ENCODE results near the gene POLR2B.
A peak's percentile ranks its signal among the peaks of the same experiment; 100 is the strongest.
"Not testable (repeated sequence)": the region's sequence is repeated elsewhere in the genome, so short reads cannot be mapped to it uniquely, and the experiment has no call there.

POLR2B gene

DNA sequence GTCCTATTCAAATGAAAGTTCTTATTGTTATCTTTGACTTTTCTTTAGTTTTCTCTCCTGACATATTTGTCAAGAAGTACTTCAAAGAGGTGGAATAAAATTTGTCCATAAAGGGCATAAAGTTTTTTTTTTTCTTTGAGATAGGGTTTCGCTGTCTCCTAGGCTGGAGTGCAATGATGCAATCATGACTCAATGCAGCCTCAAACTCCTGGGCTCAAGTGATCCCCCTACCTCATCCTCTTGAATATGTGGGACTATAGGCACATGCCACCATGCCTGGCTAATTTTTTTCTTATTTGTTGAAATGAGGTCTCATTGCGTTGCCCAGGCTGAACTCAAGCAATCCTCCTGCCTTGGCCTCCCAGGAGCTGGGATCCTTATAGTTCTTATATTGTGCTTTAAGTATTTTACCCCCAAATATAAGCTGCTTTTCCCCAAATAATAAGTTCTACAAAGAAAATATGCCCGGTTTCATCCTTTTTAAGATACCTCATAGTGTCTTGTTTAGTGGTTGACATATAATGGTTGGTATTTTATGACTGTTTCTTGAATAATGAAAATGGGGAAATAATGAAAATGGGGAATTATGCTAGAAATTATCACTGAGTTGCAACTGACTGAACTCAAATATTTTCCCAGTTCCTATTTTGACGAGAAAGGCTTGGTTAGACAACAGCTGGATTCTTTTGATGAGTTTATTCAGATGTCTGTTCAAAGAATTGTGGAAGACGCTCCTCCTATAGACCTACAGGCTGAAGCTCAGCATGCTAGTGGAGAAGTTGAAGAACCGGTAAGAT lies 11.6 kb downstream of the POLR2B start:
- DNase-seq = no peak

DNA sequence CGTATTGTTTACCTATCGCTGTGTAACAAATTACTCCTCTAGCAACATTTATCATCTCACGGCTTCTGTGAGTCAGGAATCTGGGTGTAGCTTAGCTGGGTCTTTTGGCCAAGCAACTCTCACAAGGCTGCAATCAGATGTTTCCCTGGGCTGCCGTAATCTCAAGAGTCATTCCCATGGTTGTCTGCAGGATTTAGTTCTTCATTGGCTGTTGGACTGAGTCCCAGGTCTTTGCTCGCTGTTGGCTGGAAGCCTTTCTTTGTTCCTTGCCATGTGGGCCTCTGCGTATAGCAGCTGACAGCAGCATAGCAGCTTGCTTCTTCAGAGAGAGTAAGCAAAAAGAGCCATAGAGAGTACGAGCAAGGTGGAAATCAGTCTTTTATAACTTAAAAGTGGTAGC lies 16.8 kb downstream of the POLR2B start:
- DNase-seq = no peak

DNA sequence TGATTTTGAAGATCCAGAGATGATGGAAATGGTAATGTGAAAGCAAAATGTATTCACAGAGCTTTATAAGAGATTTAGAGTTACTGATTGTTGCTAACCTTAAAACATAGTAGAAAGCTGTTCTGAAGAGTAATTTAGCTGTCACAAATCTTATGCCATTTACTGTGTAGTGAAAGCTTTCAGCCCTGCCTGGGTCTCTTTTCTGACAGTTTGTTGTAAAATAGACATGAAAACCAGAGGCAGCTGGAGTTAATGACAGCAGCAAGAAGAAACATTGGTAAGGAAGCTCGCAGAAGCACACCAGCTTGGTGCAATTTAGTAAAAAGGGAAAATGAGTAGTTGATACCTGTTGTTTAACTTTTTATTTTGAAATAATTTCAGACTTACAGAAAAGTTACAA lies 21.1 kb downstream of the POLR2B start:
- DNase-seq = no peak

- DNase-seq = peak; percentile 12
Observed at GRCh38 chr4:57013543-57014120, 34.9 kb downstream of the POLR2B start.

DNA sequence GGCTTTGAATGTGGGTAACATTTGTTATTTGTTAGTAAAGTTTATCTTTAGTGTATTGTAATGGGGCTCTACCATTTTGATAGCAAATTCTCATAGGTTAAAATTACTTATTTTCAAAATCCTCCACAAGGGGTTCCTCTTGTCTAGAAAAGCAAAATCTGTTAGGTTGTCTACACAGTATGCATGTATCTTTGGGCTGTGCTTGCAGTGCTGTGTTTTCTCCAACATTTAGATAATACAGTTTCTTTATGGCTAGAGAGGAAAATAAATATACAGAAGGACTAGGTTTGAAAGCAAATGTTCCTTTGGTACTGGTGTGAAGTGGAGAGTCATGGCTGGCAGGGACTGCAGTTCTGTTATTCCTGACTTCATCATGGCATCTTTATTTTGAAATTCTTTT lies 40.3 kb downstream of the POLR2B start:
- DNase-seq = no peak

DNA sequence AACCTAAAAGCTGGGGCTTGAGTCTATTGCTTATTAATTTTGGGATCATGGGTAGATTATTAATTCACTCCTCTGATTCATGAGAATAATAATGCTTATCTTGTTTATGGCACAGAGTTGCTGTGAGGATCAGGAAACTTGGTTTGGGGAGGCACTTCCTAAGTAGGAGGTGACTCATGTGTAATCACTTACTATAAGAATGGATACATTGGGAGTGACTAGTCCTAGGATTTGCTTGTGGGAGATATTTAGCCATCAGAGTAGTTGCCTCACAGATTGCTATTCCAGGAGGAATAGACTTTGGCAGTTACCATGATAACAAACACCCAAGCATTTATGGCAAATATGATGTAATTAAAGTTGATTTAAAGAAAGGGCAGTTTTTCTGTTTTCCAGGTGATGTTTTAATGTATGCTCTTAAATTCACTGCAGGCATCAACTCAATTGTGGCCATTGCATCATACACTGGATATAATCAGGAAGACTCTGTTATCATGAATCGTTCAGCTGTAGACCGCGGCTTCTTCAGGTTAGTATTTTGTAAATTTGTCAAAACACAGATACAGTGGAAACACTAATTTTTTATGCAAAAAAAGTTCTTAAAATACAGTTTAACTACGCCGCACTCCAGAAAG lies 41.9 kb downstream of the POLR2B start:
- DNase-seq = no peak

- DNase-seq = no peak
Observed at GRCh38 chr4:57023104-57023503, 44.4 kb downstream of the POLR2B start.

GRCh38 chr4:57034520-57034919 lies 55.8 kb downstream of the POLR2B start:
- no peak for DNase-seq

DNA sequence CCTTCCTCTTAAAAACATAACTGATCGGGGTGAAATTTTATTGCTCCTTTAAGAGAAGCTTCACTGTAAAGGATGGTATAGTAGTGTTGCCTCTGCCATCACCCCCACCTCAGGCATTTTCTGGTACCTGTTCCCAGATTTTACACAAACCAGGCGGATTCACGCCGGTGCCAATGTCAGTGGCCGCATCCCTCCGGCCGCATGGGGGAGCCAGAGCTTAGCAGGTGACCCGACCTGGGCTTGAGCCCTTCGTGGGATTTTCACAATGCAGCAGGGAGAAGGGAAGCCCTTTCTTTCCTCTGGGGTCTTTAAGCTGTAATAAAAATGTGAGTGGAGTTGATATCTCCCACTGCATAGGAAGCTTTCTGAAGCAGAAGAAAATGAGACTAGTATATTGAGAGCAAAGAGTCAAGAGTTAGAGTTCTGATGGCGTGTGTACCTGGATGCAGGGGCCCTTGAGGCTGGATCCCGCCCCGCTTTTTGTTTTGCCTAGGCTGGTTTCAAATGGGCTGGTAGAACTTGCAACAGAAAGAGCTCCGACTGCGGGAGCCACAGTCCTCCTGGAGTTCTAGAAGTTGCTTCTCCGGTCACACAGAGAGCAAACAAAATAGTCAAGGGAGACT lies 59.4 kb downstream of the POLR2B start:
- DNase-seq = peak; percentile 79

- DNase-seq = no peak
Observed at GRCh38 chr4:57039345-57039744, 60.6 kb downstream of the POLR2B start.

DNA sequence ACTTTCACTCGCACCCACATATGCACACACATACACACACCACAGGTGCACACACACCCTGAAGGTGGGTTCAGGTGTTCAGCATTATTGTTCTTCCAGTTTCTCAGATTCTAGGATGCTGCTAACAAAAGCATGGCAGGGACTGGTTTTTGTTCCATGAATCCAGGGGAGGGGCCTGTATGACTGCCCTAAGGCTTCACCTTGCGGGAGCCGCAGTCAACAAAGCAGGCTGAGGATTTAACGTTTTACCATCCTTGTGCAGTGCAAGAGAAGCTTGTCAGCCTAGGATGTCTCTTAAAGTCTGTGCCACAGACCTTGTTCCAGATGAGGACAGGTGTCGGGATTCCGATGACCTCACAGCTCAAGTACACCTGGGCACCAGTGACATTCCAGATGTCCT lies 61.8 kb downstream of the POLR2B start:
- DNase-seq = no peak

GRCh38 chr4:57041020-57041419 lies 62.3 kb downstream of the POLR2B start:
- no peak for DNase-seq

DNA sequence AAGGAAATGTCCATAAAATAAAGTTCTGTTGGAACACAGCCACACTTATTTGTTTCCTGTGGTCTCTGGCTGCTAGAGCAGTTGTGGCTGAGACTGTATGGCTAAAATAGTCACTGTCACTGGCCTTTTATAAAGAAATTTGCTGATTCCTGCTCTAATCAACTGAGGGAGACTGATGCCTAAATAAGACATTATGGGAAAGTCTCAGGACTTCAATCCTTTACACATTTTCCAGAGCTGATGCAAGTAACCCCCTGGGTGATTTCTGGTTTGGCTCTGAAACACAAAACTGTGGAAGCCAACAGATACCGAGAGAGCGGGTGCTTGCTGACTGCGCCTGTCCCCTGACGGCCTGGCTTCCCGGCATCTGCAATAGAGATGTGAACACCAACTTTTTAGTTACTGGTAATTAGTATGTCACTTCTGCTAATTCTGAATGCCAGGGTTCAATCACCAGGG lies 64.0 kb downstream of the POLR2B start:
- no peak for DNase-seq

GRCh38 chr4:57043347-57044251 lies 64.9 kb downstream of the POLR2B start:
- DNase-seq = no peak

- no peak for DNase-seq
Observed at GRCh38 chr4:57044279-57044678, 65.6 kb downstream of the POLR2B start.

- DNase-seq = no peak
Observed at GRCh38 chr4:57044996-57045395, 66.3 kb downstream of the POLR2B start.

GRCh38 chr4:57047046-57047445 lies 68.3 kb downstream of the POLR2B start:
- DNase-seq = not testable (repeated sequence)

DNA sequence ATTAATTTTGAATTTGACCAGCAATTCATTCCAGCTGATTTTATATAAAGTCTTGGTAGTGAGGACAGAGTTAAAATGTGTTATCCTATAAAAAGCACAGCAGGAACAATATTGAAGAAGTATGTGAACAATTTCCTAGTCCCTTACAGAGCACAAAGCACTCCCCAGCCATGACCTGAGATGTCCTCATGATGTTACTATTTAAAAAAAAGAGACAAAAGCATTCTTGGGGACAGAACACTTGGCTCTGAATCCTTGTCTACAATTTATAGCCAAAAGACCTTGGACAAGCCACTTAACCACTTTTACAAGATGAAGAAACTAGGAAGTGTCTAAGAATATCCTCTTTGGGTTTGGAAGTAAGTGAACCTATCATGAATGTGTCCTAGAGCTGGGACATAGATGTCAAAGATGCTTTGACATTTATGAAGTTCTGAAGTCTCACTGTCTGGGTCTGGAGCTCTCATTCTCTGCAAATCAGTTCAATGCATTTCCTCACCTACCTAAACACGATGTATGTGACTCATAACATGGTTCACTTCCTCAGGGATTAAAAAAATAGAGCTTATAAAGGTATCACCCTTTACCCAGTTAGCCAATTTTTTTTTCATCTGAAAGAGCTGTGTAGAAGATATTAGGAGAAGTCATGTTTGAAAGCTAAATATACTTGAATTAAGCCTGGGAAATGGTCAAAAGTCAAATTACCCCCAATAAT lies 70.1 kb downstream of the POLR2B start:
- DNase-seq = no peak

DNA sequence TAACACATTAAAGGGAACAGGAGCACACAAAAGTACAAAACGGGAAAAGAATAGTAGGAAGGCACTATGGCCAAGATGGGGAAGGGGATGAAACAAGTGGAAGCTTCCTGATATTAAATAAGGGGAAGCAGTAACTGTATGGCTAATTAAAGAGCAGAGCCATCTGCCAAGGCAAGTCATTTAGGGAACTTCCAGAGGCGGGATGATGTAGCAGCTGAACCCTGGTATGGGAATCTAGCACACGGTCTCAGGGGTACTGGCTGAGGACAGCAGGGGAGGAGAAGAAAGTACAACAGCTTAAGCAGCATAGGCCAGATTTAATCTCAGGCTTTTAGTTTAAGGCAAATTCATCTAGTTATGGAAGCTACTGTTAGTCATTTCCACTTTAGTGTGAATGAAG lies 72.4 kb downstream of the POLR2B start:
- no peak for DNase-seq

- DNase-seq = no peak
Observed at GRCh38 chr4:57051524-57051923, 72.8 kb downstream of the POLR2B start.

DNA sequence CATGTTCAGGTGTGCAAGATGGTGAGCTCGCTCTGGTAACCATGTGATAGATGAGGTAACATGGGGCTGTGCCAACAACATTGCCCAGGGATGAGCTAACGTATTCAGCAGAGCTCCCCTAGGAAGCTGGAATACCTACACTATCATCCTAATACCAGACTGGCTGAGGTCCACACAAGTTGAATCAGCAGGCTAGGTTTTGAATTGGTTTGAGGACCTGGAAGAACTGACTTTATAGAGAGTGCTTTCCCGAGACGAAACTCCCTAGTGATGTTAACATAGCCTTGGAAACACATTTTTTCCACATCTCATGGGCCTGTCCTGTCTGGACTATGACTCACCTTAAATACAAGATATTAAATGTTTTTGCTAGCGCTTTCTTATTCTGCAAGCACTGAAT lies 74.8 kb downstream of the POLR2B start:
- no peak for DNase-seq

DNA sequence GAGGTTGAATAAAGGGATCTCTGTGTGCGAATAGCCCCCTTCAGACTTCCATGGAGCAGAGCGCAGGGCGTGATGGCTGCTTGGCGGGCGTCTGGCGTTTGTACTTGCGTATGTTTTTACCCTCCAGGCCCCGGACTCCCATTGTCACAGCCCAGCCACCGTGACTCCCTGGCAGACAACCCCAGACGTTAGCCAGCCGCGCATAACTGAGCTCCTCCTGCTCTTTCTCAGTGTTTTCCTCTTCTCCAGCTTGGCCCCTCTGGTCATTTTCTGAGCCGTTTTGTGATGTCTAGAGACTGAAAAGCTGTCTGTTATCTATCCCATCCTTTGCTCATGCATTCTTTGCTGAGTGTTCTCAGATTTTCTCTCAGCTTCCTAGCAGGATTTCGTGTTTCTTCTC lies 77.2 kb downstream of the POLR2B start:
- DNase-seq = no peak
